ENCODE measurements around the gene DNAJC15.
"Not testable (repeated sequence)": the region's sequence is repeated elsewhere in the genome, so short reads cannot be mapped to it uniquely, and the experiment has no call there.

- TF ChIP-seq POLR2A (IDR thresholded peaks at IDR 0.05; ENCODE audit: control extremely low read depth in 1 of 2, low read depth in 2 of 2, low read length in 2 of 2); CTCF (IDR thresholded peaks at IDR 0.05; ENCODE audit: control extremely low read depth in 1 of 3, insufficient read depth in 1 of 3, low read depth in 1 of 3, low read length in 3 of 3); TAF1 (IDR thresholded peaks at IDR 0.05; ENCODE audit: low read depth, low read length); ZNF274 (IDR thresholded peaks at IDR 0.05; ENCODE audit: borderline replicate concordance, extremely low read depth, low read length); JUND (IDR thresholded peaks at IDR 0.05; ENCODE audit: low read length); MAFK (IDR thresholded peaks at IDR 0.05; ENCODE audit: low read depth, low read length): not testable (repeated sequence)
These were observed 17.4 kb downstream of the DNAJC15 start for GRCh38 chr13:43040581-43041368.
